Measurements from ENCODE around the gene RTP4. TPM values are rescaled to one million over a fixed set of nuclear protein-coding genes. Genes with fewer than 3 reads are reported as not detected.
A peak's percentile ranks its signal among the peaks of the same experiment; 100 is the strongest.

RTP4 gene, protein sequence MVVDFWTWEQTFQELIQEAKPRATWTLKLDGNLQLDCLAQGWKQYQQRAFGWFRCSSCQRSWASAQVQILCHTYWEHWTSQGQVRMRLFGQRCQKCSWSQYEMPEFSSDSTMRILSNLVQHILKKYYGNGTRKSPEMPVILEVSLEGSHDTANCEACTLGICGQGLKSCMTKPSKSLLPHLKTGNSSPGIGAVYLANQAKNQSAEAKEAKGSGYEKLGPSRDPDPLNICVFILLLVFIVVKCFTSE
- total RNA-seq (1 to 10 TPM in 6 of 9 donors, under 1 TPM in 3; 0.38 to 5.4 (median 1.2) TPM), polyA plus RNA-seq (1 to 10 TPM in 1 of 2 donors, under 1 TPM in 1; 0.72 to 1.8 TPM)
- long read RNA-seq, donor 1 = 0 reads
- long read RNA-seq, donor 2, partial matches to known transcripts = 0 of 3 reads
- long read RNA-seq, donor 2, other reads (novel, unspliced or antisense) = 0 of 3 reads
- long read RNA-seq, donor 3 = 0 reads

DNA sequence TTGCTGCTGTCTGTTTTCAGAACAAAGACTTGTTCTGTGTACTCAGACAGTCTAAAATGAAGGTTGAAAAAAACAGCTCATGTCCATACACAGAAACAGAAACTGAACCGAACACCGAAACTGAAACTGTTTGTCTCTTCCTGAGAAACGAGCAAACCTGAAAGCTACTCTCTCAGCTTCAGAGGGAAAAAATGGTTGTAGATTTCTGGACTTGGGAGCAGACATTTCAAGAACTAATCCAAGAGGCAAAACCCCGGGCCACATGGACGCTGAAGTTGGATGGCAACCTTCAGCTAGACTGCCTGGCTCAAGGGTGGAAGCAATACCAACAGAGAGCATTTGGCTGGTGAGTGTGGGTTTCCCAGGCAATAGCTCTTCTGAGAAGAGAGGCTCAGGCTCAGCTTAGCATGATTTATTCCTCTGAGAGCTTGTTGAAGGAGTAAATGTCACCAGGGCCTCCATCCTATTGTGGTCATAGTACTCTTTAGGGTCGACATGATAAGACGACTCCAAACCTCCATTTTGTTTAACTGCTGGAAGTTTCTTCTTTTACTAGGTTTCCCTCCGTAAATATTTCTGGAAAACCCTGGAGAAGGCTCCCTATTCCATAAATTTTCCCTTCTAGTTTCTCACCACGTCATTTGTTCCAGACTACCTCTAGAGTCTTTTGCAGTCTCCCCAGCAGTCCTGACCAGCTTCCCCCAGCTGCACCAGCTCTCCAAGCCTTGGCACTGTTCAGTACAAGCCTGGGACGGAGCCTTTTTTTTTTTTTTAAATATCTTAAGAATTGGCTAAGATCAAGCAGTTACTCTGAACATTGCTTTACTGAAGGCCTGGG, at the start of gene RTP4:
Gene RTP4, plus strand, starts transcription at position 135 of the 838 bp plus-strand sequence. Its CDS starts 57 bp downstream, at position 192.
- Histone ChIP-seq H3K4me1 (peaks cover 0 to 26% (median 11%) of the 10 kb centered on the region in 12 donors), H3K27ac (peak within 1 kb of the TSS; percentile 79 to 94 (median 90)), H3K27me3 (no peaks in the 10 kb centered on the region), H3K9me3 (peaks cover 0 to 4% (median 0%) of the 10 kb centered on the region in 12 donors), H3K4me3 (peak within 1 kb of the TSS; percentile 35 to 73 (median 56)), H3K36me3 (peaks cover 0 to 26% (median 17%) of the 10 kb centered on the region in 9 donors)
- intact Hi-C loops (cut with DNase I) = no loop called here
- ATAC-seq (peak; percentile 56 to 88 (median 80)), DNase-seq (peak in 2 of 5 donors; percentile 19 to 24)
- TF ChIP-seq, protein P1, sequence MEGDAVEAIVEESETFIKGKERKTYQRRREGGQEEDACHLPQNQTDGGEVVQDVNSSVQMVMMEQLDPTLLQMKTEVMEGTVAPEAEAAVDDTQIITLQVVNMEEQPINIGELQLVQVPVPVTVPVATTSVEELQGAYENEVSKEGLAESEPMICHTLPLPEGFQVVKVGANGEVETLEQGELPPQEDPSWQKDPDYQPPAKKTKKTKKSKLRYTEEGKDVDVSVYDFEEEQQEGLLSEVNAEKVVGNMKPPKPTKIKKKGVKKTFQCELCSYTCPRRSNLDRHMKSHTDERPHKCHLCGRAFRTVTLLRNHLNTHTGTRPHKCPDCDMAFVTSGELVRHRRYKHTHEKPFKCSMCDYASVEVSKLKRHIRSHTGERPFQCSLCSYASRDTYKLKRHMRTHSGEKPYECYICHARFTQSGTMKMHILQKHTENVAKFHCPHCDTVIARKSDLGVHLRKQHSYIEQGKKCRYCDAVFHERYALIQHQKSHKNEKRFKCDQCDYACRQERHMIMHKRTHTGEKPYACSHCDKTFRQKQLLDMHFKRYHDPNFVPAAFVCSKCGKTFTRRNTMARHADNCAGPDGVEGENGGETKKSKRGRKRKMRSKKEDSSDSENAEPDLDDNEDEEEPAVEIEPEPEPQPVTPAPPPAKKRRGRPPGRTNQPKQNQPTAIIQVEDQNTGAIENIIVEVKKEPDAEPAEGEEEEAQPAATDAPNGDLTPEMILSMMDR (IDR thresholded peaks at IDR 0.05) = no peak
- TF ChIP-seq POLR2A (IDR thresholded peaks at IDR 0.05) = no peak
- WGBS, 4 donors = 36 to 41% (median 39%) methylated on average over 10 of the region's 10 CpGs

DNA sequence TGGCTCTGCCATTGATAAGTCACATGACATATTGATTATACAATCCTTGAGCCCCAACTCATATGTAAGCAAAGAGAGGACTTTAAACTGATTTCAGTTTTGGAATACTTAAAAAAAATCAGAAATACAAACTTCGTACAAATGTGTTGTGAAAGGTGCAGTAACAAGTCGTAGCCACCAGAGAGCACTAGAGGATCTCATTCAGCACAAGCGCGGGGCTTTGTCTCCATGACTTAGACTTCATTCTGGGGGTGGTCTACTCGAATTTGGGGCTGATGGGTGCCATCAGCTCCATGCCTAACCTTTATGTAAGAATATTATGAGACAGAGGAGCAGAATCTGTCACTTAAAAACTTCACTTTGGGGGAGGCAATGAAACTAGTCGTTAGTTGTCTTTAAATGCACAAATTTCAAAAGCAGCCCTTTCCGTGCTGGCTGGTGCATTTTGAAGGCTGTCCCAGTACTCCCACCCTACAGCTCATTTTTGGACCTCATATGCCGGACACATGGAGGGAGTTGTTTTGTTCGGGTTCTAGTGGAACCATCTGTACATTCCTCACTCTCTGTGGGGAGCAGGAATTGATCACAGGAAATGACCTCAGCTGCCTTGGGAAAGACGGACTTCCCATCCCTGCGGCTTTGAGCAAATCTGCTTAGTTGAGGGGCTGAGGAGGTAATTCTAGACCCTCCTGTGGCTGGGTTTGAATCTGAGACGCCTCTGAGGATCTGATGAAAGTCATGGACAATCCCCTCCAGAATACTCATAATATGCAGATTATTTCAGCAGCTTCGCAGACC, 49.2 kb upstream of the RTP4 start:
- 13 to 17% (median 15%) methylated on average over 13 of the region's 13 CpGs for WGBS, 4 donors
- peak in 4 of 5 donors; percentile 31 to 43 (median 41) for DNase-seq
- TF ChIP-seq POLR2A (IDR thresholded peaks at IDR 0.05) = no peak
- TF ChIP-seq, protein P1 (IDR thresholded peaks at IDR 0.05) = peak; percentile 80 to 95 (median 88)
- intact Hi-C loops (cut with DNase I) = loop anchor here (1.0 to 10.0 kb wide), 10 partner anchors 94 to 396 kb away; no protein-coding TSS in a partner anchor
- Histone ChIP-seq H3K27me3 (peaks cover 0 to 7% (median 0%) of the 10 kb centered on the region in 9 donors), H3K27ac (peak overlapping the region in 6 of 12 donors; percentile 21 to 49 (median 38)), H3K4me3 (peak overlapping the region in 9 of 12 donors; percentile 26 to 48 (median 39)), H3K9me3 (no peaks in the 10 kb centered on the region), H3K36me3 (no peaks in the 10 kb centered on the region), H3K4me1 (peaks cover 0 to 16% (median 10%) of the 10 kb centered on the region in 12 donors)
- peak; percentile 54 to 67 (median 62) for ATAC-seq

DNA sequence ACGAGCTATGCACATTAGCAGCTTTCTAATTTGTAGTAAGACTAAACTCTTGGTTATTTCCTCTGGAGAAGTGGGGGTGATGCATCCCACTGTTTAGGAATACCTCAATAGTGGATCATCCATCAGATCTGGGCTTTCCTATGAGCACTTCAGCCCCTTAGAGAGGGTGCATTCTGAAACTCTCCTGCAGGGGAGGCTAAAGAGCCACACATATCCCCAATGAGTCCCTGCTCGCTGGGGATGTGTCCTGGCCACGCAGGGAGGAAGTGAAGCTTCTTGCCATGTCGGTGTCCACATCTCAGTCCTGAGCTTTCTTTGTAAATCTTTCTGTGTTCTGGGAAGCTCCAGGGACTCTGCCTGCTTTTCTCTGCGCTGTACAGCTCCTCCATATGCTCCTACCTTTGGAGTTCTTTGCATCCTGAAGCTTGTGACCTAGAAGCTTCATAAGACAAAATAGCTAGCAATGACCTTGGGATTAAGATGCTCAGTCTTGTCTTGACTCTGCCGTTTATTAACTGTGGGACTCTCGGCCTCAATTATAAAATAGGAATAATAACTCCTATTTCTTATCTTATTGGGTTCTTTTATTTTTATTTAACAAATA, 48.4 kb upstream of the RTP4 start:
- 28 to 52% (median 29%) methylated on average over 4 to 7 of the region's 7 CpGs for WGBS, 4 donors
- peak overlapping the region in 4 of 12 donors; percentile 34 to 48 (median 41) for H3K4me3 ChIP-seq

More for the DNA sequence above, 48.4 kb upstream of the RTP4 start:
- ATAC-seq (peak; percentile 85 to 96 (median 94)), DNase-seq (peak; percentile 62 to 75 (median 72))
- Histone ChIP-seq H3K27ac (peak overlapping the region in 4 of 12 donors; percentile 7 to 49 (median 40)), H3K4me1 (peaks cover 0 to 16% (median 10%) of the 10 kb centered on the region in 12 donors), H3K9me3 (no peaks in the 10 kb centered on the region), H3K27me3 (peaks cover 0 to 9% (median 0%) of the 10 kb centered on the region in 9 donors), H3K36me3 (no peaks in the 10 kb centered on the region)
- TF ChIP-seq POLR2A (IDR thresholded peaks at IDR 0.05) = no peak
- TF ChIP-seq, protein P1 (IDR thresholded peaks at IDR 0.05) = peak; percentile 80 to 97 (median 92)
- intact Hi-C loops (cut with DNase I) = loop anchor here (1.0 to 10.0 kb wide), 10 partner anchors 95 to 395 kb away; no protein-coding TSS in a partner anchor

All from heart left ventricle (tissue), 16 donors.